Right cardiac atrium (tissue), 5 donors: Measurements from ENCODE around the gene CRCP. TPM values are rescaled to one million over a fixed set of nuclear protein-coding genes. Genes with fewer than 3 reads are reported as not detected.
"Not testable (repeated sequence)": the region's sequence is repeated elsewhere in the genome, so short reads cannot be mapped to it uniquely, and the experiment has no call there.

ENCODE experiments used
- ATAC-seq, 2 donors: fragments of 200-7000 bp; cut with Tn5 transposase; one replicate each; pipeline versions ENCODE4 v1.8.0 to v1.9.1; 2020; ENCODE audit warnings: moderate library complexity in 2 of 2, mild to moderate bottlenecking in 1 of 2
- DNase-seq, 3 donors: peaks; one replicate each; pipeline ENCODE4 v3.0.0-alpha.2; 2020
- H3K27ac ChIP-seq: one replicate; pipeline ENCODE4 v1.5.1; 2013; ENCODE audit warnings: mild to moderate bottlenecking, low read length, control low read depth, moderate library complexity
- H3K27me3 ChIP-seq: one replicate; pipeline ENCODE4 v1.6.1; 2013; ENCODE audit not compliant: control insufficient read depth, insufficient read depth
- H3K4me1 ChIP-seq: one replicate; pipeline ENCODE4 v1.6.1; 2013; ENCODE audit warnings: low read length; ENCODE audit not compliant: control insufficient read depth, insufficient read depth
- H3K4me3 ChIP-seq: one replicate; pipeline ENCODE4 v1.5.1; 2013; ENCODE audit warnings: low read length, control low read depth
- H3K9me3 ChIP-seq: one replicate; pipeline ENCODE4 v1.6.1; 2013; ENCODE audit warnings: low read length; ENCODE audit not compliant: control insufficient read depth
- WGBS: extraction: QIAGEN DNeasy Blood & Tissue Kit; methylation state at CpG from one replicate; pipeline ENCODE4 v1.1.7; 2013; 5-methylcytosine and 5-hydroxymethylcytosine counted together
- intact Hi-C, 4 donors: fragments of 100-400 bp; cut with DNase I; formaldehyde crosslinking; loops; one replicate each; pipeline versions ENCODE4 v1.11.0 to v1.14.0; 2022 to 2023
- polyA plus RNA-seq: library from polyadenylated mRNA; stranded (reverse); fragments of 200-250 nt; gene quantifications from one replicate; pipeline ENCODE4 v1.2.3, GENCODE V29; 2013
- total RNA-seq, 4 donors: library from RNA; stranded (reverse); fragmentation: NEBNext Ultra II Directional; extraction: Animal tissue kit (Norgen Biotek cat#: 25700); gene quantifications; one replicate each; pipeline ENCODE4 v1.2.1, GENCODE V29; 2021
- donor health status: healthy with polysubstance abuse.
- donor health status: DM: no; HTN: yes; CAD: no.
- donor health status: DM: no; HTN: no; CAD: no.
- donor health status: DM: no; HTN: yes; CAD: no; lungs with severe emphysema.
- donor health status: DM: yes; HTN: yes; CAD: no.

CRCP gene
- total and polyA plus RNA-seq, 5 donors, result 18.7 to 31.5 (median 28.9) TPM

- Histone ChIP-seq H3K4me1 (peaks cover 3% of the 10 kb centered on the region), H3K9me3 (no peaks in the 10 kb centered on the region), H3K4me3 (no peak overlapping the region), H3K27ac (no peak overlapping the region), H3K27me3 (no peaks in the 10 kb centered on the region)
- intact Hi-C loops, result no loop called here
- no peak for DNase-seq
- no peak for ATAC-seq
- WGBS, result 54% methylated on average over 3 of the region's 3 CpGs
Observed at GRCh38 chr7:66142334-66142733, 27.7 kb downstream of the CRCP start.

- peak overlapping the region; percentile 63 for H3K27ac ChIP-seq
- intact Hi-C loops, result no loop called here
Observed at GRCh38 chr7:66142996-66143395, 28.3 kb downstream of the CRCP start.

GRCh38 chr7:66143876-66144332, 29.3 kb downstream of the CRCP start:
- ATAC-seq (no peak), DNase-seq (no peak)
- no peak overlapping the region for H3K27ac ChIP-seq
- WGBS, result 93% methylated on average over 2 of the region's 2 CpGs
- intact Hi-C loops, result no loop called here
- no peak overlapping the region for H3K4me3 ChIP-seq
- H3K9me3 ChIP-seq, result no peaks in the 10 kb centered on the region
- H3K4me1 ChIP-seq, result peaks cover 3% of the 10 kb centered on the region
- H3K27me3 ChIP-seq, result no peaks in the 10 kb centered on the region

More at GRCh38 chr7:66142996-66143395, 28.3 kb downstream of the CRCP start:
- whole genome bisulfite sequencing, result 62% methylated on average over 5 of the region's 5 CpGs
- peaks cover 3% of the 10 kb centered on the region for H3K4me1 ChIP-seq
- H3K4me3 ChIP-seq, result no peak overlapping the region
- DNase-seq (no peak), ATAC-seq (peak in 1 of 2 donors; percentile 10)
- H3K9me3 ChIP-seq, result no peaks in the 10 kb centered on the region
- no peaks in the 10 kb centered on the region for H3K27me3 ChIP-seq

- Histone ChIP-seq H3K4me3 (no peak overlapping the region), H3K27me3 (no peaks in the 10 kb centered on the region), H3K27ac (no peak overlapping the region), H3K9me3 (no peaks in the 10 kb centered on the region), H3K4me1 (peaks cover 5% of the 10 kb centered on the region)
- WGBS, result 67% methylated on average over 17 of the region's 17 CpGs
- ATAC-seq (peak; percentile 81 to 93), DNase-seq (peak; percentile 79 to 93 (median 89))
- intact Hi-C loops, result no loop called here
Observed at GRCh38 chr7:66145400-66146104, 30.9 kb downstream of the CRCP start.

GRCh38 chr7:66146701-66147100, 32.1 kb downstream of the CRCP start:
- 68% methylated on average over 5 of the region's 5 CpGs for WGBS
- Histone ChIP-seq H3K27me3 (no peaks in the 10 kb centered on the region), H3K4me1 (peaks cover 9% of the 10 kb centered on the region), H3K4me3 (no peak overlapping the region), H3K9me3 (no peaks in the 10 kb centered on the region), H3K27ac (no peak overlapping the region)
- no peak for ATAC-seq
- intact Hi-C loops, result no loop called here
- DNase-seq, result no peak

- intact Hi-C loops, DNase-seq, ATAC-seq, H3K27ac ChIP-seq, H3K4me3 ChIP-seq, H3K27me3 ChIP-seq, H3K9me3 ChIP-seq: not testable (repeated sequence)
- H3K4me1 ChIP-seq, result peaks cover 13% of the 10 kb centered on the region
- 98% methylated on average over 4 of the region's 4 CpGs for WGBS
Observed at GRCh38 chr7:66147657-66148056, 33.0 kb downstream of the CRCP start.

GRCh38 chr7:66150471-66150870, 35.8 kb downstream of the CRCP start:
- Histone ChIP-seq H3K4me1 (peaks cover 14% of the 10 kb centered on the region), H3K27me3 (no peaks in the 10 kb centered on the region), H3K9me3 (no peaks in the 10 kb centered on the region), H3K4me3 (no peak overlapping the region), H3K27ac (peak overlapping the region; percentile 87)
- peak; percentile 76 to 87 (median 77) for DNase-seq
- 15% methylated on average over 3 of the region's 3 CpGs for WGBS
- ATAC-seq, result peak; percentile 85 to 89
- intact Hi-C loops, result no loop called here

- no peaks in the 10 kb centered on the region for H3K27me3 ChIP-seq
- no peaks in the 10 kb centered on the region for H3K9me3 ChIP-seq
- intact Hi-C loops, result no loop called here
- H3K4me3 ChIP-seq, result no peak overlapping the region
- DNase-seq (peak in 1 of 3 donors; percentile 72), ATAC-seq (peak; percentile 50 to 52)
- 24% methylated on average over 12 of the region's 12 CpGs for WGBS
- H3K27ac ChIP-seq, result peak overlapping the region; percentile 91
- peaks cover 14% of the 10 kb centered on the region for H3K4me1 ChIP-seq
Observed at GRCh38 chr7:66152371-66153191, 37.9 kb downstream of the CRCP start.

GRCh38 chr7:66153691-66154090, 39.0 kb downstream of the CRCP start:
- intact Hi-C loops, result no loop called here
- no peak for ATAC-seq
- H3K27ac ChIP-seq, result no peak overlapping the region
- H3K9me3 ChIP-seq, result no peaks in the 10 kb centered on the region
- H3K4me1 ChIP-seq, result peaks cover 14% of the 10 kb centered on the region
- H3K4me3 ChIP-seq, result no peak overlapping the region
- DNase-seq, result no peak
- WGBS, result 96% methylated on average over 11 of the region's 11 CpGs
- H3K27me3 ChIP-seq, result no peaks in the 10 kb centered on the region

GRCh38 chr7:66156035-66156434, 41.4 kb downstream of the CRCP start:
- H3K9me3 ChIP-seq, H3K27ac ChIP-seq, intact Hi-C loops, H3K27me3 ChIP-seq, H3K4me3 ChIP-seq, DNase-seq, ATAC-seq: not testable (repeated sequence)
- H3K4me1 ChIP-seq, result peaks cover 10% of the 10 kb centered on the region
- WGBS, result 98% methylated on average over 7 of the region's 7 CpGs

- Histone ChIP-seq H3K27ac (no peak overlapping the region), H3K27me3 (no peaks in the 10 kb centered on the region), H3K4me3 (no peak overlapping the region), H3K4me1 (peaks cover 8% of the 10 kb centered on the region), H3K9me3 (no peaks in the 10 kb centered on the region)
- no peak for ATAC-seq
- DNase-seq, result no peak
- intact Hi-C loops, result no loop called here
- 89% methylated on average over 3 of the region's 3 CpGs for WGBS
Observed at GRCh38 chr7:66157060-66157459, 42.4 kb downstream of the CRCP start.
